HG03520 (cell line): ENCODE results near the gene PPP1R26.
"Not testable (repeated sequence)": the region's sequence is repeated elsewhere in the genome, so short reads cannot be mapped to it uniquely, and the experiment has no call there.

Experiments
- ATAC-seq: cut with Tn5 transposase; IDR thresholded peaks from one replicate; pipeline ENCODE4 v1.9.1; 2021; ENCODE audit warnings: mild to moderate bottlenecking, moderate library complexity; ENCODE audit not compliant: unreplicated experiment

The PPP1R26 gene

DNA sequence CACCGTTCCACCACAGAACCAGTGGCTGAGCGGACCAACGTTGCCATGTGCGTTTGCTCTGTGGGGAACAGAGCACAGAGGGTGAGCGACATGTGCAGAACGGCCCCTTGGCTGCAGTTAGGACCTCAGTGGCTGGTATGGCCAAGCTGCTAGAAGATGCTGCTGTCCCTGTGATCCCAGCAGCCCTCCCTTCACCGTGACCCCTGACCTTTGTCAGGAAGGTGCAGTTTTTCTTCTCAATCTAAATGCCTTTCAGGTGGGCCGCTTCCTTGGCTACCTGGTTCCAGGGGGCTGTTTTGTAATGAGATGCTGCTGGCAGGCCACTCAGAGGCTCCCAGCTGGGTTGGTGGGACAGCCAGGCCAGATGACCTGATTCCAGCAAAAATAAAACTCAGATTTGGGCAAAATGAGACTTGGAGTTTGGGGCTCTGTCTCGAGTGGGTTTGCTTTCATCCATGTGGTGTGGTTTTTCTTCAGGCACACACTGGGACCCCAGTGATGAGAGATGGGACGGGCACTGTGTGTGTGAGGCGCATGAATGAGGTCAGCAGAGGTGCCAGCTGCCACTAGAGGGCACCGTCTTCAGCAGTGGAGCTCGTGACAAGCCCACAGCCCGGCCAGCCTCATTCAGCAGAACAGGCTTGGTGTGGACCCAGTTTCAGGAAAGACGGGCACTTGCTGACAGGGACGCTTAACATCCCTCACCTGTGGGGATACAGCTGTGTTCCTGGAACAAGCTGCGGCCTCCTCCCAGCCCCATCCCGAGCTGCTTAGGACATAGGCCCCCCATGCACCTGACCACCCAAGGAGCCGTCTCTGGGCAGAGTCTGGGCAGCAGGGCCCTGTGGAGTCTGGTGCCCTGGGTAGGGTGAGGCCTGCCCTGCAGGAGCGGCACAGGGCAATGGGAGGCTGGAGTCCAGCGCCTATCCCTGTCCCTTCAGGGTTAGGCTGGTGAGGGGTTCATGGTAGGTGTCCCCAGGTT, 25.0 kb downstream of the PPP1R26 start:
- no peak for ATAC-seq

DNA sequence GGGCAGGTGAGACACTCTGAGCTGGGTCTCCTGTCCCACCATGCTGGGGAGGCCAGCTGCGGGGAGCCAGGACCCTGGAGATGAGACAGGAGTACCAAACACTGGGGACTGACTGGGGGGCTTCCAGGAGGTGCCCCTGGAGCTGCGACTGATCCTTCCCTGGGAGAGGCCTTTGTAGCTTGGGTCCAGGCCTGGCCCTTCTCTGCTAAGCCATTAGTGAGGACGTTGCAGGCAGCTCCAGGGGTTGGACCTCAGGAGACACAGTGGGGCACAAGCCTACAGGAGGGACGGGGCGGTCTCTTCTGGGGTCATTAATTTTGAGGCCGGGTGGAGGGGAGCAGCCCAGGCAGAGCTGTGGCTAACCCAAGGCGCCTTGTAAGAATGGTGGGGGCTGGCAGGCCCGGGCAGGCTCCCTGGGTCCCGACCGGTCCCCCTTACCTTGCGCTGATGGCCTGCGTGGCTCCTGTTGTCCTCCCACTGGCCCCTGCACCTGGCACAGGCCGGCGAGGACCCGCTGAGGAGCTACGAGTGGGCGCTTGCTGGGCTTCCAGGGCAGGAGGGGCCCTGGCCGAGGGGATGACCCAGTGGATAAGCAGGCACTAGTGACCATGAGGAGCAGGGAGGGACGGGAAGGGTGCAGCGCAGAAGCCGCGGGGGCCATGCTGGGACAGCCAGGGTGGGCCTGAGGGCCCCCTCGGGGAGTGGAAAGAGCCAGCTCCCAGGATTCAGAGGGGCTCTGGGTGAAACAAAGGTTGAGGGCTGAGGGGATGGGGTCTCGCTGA, 26.0 kb downstream of the PPP1R26 start:
- no peak for ATAC-seq

DNA sequence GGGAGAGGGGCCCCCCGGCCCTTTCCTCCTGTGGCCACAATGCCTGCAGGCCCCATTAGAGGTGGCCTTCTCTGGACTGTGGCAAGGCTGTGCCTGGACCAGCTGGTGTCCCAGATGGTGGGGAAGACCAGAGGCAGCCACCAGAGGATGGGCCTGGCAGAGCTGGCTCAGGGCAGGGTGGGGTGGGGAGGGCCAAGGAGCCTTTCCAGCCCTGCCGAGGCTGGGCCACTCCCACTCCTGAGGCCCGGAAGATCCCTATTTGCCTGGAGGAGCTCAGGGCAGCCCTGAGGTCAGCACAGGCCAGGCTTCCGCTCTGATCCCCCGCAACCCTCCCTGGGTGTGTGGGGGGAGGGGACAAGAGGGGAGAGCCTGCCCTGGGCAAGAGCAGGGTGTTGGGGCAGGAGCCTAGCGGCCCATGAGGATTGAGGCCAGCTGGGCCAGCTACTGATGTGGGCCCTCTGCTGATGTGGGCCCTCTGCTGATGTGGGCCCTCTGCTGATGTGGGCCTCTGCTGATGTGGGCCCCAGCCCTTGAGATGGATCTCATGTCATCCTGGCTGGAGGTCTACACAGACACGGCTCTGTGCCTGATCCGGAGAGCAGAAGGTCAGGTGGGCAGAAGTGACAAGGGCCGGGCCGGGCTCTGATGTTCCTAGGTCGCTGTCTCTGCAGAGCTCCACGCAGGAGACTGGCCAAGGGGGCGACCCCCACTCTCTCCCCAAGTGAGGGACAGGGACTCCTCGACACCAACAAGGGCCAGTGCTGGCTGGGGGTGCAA, 26.9 kb downstream of the PPP1R26 start:
- no peak for ATAC-seq

DNA sequence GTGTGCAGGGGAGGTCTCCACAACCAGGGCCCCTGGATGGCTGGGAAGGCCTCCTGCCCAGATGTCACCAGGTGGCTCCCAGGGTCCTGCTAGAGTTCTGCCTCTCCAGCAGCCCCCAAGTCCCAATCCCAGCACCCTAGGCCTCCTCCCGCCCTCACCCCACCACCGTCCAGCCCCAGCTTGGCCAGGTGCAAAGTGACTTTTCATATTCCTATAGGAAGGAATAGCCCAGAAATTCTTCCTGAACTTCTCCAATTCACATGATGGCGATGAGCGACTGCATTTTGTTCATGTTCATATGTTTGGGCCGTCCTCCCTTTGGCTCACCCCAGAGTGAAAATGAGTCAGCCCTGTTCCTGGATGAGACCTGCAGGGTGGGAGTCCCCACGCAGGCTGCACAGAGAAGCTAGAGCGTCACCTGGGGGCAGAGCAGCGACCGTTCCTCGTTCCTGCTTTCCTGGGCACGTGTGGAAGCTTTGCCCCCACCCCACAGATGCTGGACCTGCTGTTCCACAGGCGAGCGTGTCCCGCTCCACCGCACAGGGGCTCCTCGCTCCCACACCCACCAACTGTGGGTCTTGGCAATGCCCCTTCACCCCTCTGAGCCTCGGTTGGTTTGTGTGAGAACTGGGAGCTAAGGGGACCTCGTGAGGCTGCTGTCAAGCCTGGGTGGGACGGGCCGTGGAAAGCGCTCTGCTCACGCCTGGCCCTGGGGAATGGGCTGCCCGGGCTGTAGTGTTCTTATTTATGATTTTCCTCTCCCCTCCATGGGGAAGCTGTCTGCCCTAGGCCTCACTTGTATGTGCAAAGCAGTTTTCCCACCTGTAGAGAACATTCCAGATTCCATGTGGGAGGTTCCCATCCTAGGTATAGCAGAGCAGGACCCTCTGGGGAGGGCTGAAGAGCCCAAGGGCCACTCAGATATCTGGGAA, 27.8 kb downstream of the PPP1R26 start:
- no peak for ATAC-seq

DNA sequence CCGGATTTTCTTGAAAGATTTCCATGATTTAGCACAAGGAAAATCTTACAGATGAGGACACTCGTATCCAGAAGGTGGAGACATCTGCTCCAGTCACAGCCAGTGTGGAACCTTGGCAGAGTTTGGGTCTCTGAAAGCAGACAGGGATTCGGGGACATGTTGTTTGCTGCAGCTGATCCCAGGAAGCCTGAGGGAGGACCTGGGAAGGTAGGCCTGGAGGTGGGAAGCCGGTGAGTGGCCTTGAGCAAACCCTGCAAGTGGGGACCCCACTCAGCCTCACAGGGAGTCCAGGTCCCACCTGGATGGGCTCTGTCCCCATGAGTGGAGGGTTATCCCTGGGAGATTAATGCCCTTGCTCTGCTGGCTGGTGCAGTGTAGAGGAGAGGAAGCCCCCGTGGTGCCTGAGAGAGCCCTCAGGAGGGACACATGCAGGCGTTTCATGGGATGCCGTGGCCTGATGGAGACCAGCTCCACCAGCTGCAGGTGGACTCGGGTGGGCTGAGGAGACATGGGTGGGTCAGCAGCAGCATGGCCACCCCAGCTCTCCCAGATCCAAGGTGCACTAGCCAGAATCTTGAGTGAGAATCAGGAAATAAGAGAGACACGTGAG, 28.7 kb downstream of the PPP1R26 start:
- no peak for ATAC-seq

DNA sequence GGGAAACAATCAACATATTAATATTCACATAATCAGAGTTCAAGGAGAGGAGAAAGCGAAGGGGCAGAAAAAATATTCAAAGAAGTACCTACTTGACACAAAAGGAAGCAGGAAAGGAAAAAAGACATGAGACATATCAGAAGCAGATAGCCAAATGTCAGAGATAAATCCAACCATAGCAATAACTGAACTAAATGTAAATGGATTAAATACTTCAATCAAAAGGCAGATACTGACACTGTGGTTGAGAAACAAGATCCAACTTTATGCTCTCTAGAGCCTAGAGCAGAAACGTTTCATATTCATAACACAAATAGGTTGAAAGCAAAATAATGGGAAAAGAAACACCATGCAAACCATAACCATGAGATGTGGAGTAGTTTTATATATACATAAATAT, 29.9 kb downstream of the PPP1R26 start:
- ATAC-seq: no peak

DNA sequence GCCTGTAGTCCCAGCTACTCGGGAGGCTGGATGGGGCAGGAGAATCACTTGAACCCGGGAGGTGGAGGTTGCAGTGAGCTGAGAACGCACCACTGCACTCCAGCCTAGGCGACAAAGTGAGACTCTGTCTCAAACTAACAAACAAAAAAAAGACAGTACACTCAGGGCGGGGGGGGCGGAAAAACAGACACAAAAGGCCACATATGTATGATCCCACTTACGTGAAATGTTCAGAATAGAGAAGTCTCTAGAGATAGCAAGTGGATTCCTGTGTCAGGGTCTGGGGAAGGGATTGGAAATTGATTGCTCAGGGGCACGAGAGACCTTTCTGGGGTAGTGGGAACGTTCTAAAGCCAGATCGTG, 32.6 kb downstream of the PPP1R26 start:
- no peak for ATAC-seq

DNA sequence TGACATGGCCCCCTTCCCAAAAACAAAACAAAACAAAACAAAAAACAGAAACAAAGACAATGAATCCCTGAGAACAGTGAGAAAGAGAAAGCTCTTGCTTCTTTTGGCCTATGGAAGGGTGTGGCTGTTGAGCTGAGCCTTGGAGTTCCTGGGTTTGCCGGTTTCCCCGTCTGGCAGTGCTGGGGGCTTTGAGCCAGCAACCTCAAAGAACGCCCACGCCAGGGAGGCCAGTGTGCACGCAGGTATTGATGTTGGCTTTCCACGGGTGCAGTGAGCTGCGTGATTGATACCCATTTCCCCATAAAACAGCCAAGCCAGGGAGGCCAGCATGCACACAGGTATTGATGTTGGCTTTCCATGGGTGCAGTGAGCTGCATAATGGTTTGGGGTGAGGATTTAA, 33.3 kb downstream of the PPP1R26 start:
- no peak for ATAC-seq

DNA sequence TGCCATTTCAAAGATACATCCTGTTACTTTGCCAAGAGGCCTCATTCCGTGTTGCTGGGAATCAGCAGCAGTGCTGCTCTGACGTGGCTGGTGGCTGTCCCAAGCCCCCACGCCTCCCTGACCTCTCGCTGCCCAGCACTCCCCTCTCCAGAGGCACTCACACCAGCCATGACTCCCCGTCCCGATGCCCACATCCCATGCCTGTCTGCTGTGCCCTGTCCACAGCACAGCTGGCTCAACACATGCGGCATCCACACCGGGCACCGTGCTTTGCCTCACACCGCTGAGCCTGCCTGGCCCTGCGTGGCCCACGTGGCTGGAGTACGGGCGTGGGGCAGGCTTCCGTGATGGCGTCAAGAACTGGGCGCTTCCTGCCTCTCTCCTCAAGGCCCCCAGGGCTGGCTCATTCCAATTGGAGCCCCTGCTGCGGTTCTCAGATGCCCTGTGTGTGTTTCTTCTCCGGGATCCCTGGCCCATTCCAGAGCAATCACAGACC, 33.8 kb downstream of the PPP1R26 start:
- no peak for ATAC-seq

DNA sequence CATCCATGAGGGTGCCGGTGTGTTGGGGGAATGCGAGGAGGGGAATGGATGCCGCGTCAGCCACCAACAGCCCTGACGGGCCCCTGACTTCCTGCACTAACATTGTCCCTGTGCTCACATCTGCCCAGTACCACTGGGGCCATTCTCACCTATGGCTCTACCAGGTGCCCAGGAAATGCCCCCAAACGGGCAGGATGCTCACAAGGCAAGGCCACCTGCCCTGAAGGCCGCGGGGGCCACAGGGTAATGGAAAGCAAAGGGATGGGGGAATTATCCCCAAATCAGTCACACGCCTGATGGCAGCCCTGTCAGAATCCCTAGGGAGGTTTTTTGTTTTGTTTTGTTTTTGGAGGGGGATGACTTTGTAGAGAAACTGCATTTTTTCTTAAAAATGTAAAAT, 34.3 kb downstream of the PPP1R26 start:
- not testable (repeated sequence) for ATAC-seq

DNA sequence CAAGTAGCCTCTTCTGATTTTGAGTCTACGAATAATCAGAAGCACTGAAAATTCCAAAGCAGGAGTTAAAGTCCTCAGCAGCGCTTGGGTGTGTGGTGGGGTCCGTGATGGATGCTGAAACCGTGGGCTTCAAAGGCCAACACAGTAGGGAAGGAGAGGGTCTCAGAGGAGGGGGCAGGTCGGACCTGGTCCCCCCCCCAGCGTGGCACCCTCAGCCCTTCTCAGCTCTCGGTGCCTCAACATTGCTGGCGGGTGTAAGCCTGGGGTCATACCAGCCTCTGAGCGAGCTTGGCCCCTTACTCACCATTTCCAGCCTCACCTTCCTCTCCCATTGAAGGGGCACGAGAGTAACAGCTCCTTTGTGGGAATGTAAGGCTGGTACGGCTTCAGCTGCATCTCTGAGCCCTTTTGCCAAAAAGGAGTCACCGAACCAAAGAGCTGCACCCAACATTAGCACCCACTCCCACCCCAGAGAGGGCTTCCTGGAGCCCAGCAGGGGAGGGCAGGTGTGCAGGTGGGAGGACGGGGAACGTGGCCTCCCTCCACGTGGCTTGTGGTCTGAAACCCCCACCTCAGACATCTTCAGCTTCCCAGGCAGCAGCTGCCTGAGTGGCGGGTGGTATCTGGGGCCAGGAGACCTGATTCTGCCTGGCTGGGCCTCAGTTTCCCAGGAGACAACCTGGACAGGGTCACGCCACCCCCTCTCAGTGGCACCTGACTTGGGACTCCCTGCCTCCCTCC, 34.9 kb downstream of the PPP1R26 start:
- no peak for ATAC-seq

DNA sequence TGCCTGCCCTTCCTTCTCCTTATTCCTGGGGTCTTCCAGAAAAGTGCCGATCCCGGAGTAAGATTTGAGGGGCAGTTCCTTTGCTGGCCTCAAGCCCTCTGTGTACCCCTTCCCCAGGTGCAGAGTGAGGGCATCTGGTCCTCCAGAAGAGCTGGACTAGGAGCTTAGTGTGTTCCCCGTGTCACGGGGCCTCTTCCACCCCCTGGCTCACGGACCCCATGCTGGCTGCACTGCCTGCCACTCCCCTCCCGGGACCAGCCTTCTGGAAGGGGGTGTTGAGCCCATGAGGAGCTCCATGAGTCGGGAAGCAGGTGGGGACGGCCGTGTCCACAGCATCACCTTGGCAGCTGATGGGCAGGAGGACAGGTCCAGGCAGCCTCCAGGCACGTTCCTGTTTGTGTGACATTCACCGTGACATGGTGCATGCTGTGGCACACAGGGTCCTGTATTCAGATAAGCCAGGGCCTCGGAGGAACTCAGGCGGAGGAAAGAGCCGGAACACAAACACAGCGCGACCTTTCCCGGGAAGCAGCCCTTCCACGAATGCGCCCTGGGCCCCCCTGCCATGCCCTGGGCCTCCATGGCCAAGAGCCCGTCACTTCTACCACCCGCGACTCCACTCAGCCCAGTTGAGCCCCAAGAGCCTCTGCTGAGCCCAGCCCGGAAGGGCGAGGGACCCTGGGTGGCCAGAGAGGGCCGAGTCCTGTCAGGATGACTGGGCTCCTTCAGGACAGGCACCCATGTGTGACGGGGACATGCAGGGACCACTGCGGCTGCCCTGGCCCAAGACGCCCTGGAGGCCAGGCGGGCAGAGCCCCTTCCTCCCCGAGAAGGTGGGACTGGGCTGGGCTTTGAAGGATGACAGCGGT, 35.7 kb downstream of the PPP1R26 start:
- ATAC-seq: no peak

DNA sequence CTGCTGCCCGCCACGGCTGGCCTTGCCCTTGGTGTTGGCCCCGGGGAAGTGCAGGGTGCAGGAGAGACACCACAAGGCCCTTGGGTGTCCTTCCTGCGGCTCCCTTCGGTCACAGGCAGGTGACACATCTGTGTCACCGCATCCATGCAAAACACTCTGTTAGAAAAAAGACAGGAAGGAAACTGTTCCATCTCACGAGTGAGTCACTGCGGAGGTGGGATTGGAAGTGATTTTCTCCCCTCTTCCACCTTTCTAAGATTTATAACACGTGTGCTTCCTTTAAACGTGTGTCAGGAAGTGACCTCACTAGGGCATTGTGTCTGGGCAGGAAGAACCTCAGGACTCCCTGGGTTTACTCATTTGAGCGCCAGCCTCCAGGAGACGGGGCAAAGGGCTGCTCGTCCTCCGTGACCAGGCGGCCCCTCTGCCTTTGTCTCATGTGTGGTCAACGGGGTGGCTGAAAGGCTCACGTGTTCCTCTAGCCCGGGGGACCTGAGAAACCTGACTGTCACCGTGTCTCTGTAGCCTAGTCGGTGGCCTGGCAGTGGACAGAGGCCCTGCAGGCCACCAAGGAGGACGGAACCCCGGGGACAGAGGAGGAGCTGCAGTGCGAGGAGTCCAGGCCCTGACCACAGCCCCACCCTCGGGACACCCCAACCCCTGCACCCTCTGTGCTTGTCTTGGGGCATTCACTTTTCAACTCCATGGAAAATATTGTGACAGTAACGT, 36.7 kb downstream of the PPP1R26 start:
- ATAC-seq: no peak

DNA sequence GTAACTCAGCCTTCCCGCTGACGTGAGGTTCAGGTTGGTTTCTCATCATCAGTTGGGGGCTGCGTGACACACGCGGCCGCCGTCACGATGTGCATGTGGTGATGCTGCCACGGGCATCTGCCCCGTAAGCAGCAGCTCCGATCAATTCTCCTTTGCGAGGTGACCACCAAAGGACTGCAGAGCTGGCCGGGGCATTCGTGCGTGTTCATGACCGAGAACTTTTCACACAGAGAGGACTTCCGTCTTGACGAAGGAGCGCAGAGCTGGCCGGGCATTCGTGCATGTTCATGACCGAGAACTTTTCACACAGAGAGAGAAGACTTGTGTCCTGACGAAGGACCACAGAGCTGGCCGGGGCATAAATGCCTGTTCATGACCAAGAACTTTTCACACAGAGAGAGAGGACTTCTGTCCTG, 37.8 kb downstream of the PPP1R26 start:
- no peak for ATAC-seq

DNA sequence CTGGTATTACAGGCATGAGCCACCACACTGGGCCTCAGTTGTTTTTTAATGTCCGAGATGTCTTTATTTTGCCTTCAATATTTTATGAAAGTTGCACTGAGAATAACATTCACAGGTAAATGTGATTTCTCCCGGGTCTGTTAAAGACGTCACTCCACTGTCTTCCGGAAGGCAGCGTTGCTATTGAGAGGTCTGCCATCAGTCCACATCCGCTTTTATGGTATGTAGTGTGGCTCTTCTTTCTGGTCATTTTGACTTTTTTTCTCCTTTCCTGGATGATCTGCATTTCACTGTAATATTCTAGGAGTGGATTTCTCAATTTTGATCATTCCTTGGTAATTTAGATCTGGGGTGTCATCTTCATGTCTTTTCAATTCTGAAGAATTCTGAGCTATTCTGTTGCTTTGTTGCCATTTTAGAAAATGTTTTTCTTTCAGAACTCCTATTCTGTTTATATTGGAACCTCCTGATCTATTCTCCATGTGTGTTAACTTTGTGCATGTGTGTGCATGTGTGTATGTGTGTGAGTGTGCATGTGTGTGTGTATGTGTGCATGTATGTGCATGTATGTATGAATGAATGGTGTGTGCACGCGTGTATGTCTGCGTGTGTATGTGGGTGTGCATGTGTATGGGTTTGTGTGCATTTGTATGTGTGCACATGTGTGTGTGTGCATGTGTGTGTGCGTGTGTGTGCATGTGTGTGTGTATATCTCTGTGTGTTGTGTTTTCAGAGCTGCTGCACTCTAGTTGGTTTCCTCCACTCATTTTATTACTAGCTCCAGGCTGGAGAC, 39.8 kb downstream of the PPP1R26 start:
- ATAC-seq: no peak

DNA sequence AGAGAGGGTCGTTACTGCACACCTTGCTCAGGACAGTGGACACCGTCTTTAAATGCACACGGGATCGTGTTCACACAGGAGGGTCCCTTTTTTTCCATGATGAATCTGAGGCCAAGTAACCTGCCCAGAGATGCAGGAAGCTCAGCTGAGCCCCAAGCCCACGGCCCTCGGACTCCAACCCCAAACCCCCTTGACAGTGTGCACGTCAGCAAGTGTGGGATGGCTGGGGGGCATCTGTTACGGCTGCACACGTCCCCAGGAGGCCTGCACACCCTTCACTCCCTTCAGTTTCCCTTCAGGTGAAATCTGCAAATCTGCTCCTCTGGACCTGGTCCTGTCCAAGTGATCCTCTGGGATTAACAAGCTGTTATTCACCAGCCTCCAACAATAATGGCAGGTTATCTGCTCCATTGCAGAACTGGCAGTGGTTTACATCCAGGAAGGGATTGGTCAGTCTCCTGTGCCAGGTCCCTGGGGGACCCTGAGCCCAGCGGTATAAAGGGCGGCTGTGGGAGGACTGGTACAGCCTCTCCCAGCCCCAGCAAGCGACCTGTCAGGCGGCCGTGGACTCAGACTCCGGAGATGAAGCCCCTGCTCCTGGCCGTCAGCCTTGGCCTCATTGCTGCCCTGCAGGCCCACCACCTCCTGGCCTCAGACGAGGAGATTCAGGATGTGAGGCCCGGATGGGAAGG, 41.5 kb downstream of the PPP1R26 start, which contains the start of gene LCN1:
Gene LCN1 (plus strand): TSS at position 525 of the 692 bp plus-strand sequence. CDS start 58 bp downstream, at position 583.
- ATAC-seq: no peak
